WI38 (cell line): ENCODE data around the gene MAPKAPK3.

Experiments
- H3K4me3 ChIP-seq: 2 replicates; pipeline ENCODE4 v1.5.1; 2011; ENCODE audit warnings: low read depth, mild to moderate bottlenecking, control low read depth, low read length
- CTCF ChIP-seq: IDR thresholded peaks from 2 replicates; pipeline ENCODE4 v1.5.1; 2012; ENCODE audit warnings: low read depth, mild to moderate bottlenecking, control low read depth, low read length

MAPKAPK3 gene

DNA sequence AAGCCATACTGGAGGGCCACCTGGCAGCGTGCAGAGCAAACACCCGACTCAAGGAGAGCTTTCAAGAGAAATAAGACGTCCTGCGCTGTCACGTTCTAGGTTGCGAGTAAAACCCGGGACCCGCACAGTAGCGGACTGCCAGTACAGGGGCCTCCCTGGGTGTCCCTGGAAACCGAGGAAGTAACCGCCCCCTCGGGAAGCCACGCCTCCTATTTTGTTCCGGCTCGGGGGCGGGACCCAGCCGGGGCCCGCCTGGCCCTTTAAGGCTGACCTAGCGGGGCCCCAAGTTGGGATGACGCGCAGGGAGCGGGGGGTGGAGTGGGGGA lies 218 bp upstream of the MAPKAPK3 start:
- peak overlapping the region; percentile 79 for H3K4me3 ChIP-seq
- TF ChIP-seq CTCF: no peak

- peak overlapping the region; percentile 79 for H3K4me3 ChIP-seq
- no peak for TF ChIP-seq CTCF
These were observed 1.0 kb downstream of the MAPKAPK3 start for GRCh38 chr3:50617911-50618481.

DNA sequence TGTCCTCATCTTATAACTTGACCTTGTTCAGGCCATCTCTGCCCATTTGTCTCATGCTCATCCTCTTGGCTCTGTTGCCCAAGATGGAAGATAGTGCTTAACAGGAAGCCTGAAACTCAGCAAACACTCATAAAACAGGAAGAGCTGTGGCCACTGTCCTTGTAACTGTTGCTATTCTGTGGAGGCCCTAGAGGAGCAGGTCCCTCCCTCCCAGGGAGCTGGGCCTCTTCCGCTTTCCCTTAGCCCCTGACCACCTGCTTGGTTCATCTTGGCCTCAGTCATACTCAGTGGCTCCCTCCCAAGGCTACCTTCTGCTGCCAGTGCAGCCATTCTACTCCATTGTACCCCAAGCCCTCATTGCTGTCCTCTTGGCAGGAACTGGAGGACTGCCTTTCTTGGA lies 3.5 kb downstream of the MAPKAPK3 start:
- TF ChIP-seq CTCF: no peak
- no peak overlapping the region for H3K4me3 ChIP-seq

DNA sequence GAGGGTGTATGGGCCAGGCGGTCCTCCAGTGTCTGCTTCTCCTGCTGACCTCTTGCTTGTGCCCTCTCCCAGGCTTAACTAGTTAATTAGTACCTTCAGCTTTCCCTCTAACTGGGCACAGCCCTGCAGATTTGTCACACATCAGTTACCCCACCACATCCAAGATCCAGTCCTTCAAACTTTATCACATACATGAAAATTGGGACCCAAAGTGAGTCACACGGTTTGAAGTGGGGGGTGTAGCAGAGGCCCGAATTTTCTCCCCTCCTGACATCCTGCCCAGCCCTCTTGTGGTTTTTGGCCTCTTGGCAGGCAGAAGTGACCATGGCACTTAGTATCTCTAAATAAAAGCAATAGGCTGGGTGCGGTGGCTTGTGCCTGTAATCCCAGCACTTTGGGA lies 3.9 kb downstream of the MAPKAPK3 start:
- TF ChIP-seq CTCF: no peak
- no peak overlapping the region for H3K4me3 ChIP-seq

- no peak overlapping the region for H3K4me3 ChIP-seq
- no peak for TF ChIP-seq CTCF
These were observed 5.9 kb downstream of the MAPKAPK3 start for GRCh38 chr3:50622881-50623280.

DNA sequence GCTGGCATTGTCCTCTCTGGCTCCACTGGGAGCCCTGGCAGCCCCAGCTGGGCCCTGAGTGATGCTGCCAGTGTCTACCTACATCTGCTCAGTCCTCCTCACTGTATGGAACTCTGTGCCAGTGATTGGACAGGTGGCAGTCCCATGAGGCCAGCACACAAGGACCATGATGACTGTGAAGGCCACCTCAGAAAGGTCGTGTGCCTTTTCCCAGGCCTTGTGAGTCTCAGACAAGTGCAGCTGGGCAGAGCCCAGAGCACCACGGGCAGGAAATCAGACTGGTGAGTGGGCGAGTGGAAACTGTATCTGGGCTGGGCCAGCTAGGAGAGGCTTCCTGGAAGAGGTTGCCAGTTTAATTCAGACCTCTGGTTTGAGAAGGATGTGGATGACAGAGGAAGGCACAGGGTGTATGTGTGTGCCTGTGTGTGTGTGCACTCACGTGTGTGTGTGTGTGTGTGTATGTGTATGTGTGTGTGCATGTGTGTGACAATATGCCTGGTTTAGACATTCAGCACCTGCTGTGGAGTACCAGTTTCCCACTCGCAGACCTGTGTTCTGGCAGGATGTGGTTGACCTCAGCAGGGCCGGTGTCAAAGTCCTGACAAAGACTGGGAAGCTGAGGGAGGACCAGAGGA lies 7.0 kb downstream of the MAPKAPK3 start:
- H3K4me3 ChIP-seq: no peak overlapping the region
- no peak for TF ChIP-seq CTCF

GRCh38 chr3:50624634-50625033 lies 7.7 kb downstream of the MAPKAPK3 start:
- H3K4me3 ChIP-seq: no peak overlapping the region
- TF ChIP-seq CTCF: no peak
